Neural progenitor cell (in vitro differentiated cells): Measurements from ENCODE around the gene GJD4. TPM values are rescaled to one million over a fixed set of nuclear protein-coding genes. Genes with fewer than 3 reads are reported as not detected.

Experiments used
- DNase-seq: peaks from one replicate; pipeline ENCODE4 v3.0.0-alpha.2; 2016; ENCODE audit warnings: low spot score
- H2AFZ ChIP-seq: fragments of 200-600 bp; sonication (generic); replicated peaks from 2 replicates; pipeline ENCODE4 v1.6.1; 2016; ENCODE audit warnings: antibody characterized with exemption
- H3F3A ChIP-seq: fragments of 200-600 bp; sonication (generic); 2 replicates; pipeline ENCODE4 v1.6.1; 2016; ENCODE audit warnings: antibody characterized with exemption, low read depth
- H3K27ac ChIP-seq: fragments of 200-600 bp; sonication (generic); 2 replicates; pipeline ENCODE4 v1.5.1; 2016; ENCODE audit warnings: mild to moderate bottlenecking
- H3K27me3 ChIP-seq: fragments of 200-600 bp; sonication (generic); 2 replicates; pipeline ENCODE4 v1.6.1; 2016; ENCODE audit warnings: mild to moderate bottlenecking, moderate library complexity
- H3K36me3 ChIP-seq: fragments of 200-600 bp; sonication (generic); 2 replicates; pipeline ENCODE4 v1.5.1; 2016
- H3K4me1 ChIP-seq: fragments of 200-600 bp; sonication (generic); 2 replicates; pipeline ENCODE4 v1.6.1; 2016; ENCODE audit warnings: mixed run types
- H3K4me2 ChIP-seq: fragments of 200-600 bp; sonication (generic); 2 replicates; pipeline ENCODE4 v1.6.1; 2016
- H3K4me3 ChIP-seq: fragments of 200-600 bp; sonication (generic); 2 replicates; pipeline ENCODE4 v1.5.1; 2016
- H3K79me2 ChIP-seq: fragments of 200-600 bp; sonication (generic); 2 replicates; pipeline ENCODE4 v1.6.1; 2016; ENCODE audit warnings: low read depth
- H3K9ac ChIP-seq: fragments of 200-600 bp; sonication (generic); 2 replicates; pipeline ENCODE4 v1.6.1; 2016
- H3K9me3 ChIP-seq: fragments of 200-600 bp; sonication (generic); 2 replicates; pipeline ENCODE4 v1.5.1; 2016; ENCODE audit warnings: low read depth
- H4K20me1 ChIP-seq: fragments of 200-600 bp; sonication (generic); 2 replicates; pipeline ENCODE4 v1.6.1; 2016; ENCODE audit warnings: low read depth
- H3K27ac Mint-ChIP-seq: 3 replicates; pipeline ENCODE4 v1.8.0; 2021; ENCODE audit warnings: mixed read lengths
- H3K27me3 Mint-ChIP-seq: 2 replicates; pipeline ENCODE4 v1.8.0; 2022; ENCODE audit warnings: low read depth, mild to moderate bottlenecking, inconsistent platforms, moderate library complexity, mixed read lengths; ENCODE audit not compliant: insufficient read depth
- H3K36me3 Mint-ChIP-seq: 3 replicates; pipeline ENCODE4 v1.8.0; 2021; ENCODE audit warnings: mixed read lengths
- H3K4me1 Mint-ChIP-seq: 3 replicates; pipeline ENCODE4 v1.8.0; 2021; ENCODE audit warnings: mixed read lengths
- H3K4me3 Mint-ChIP-seq: 3 replicates; pipeline ENCODE4 v1.8.0; 2021; ENCODE audit warnings: mild to moderate bottlenecking, moderate library complexity, mixed read lengths
- H3K9me3 Mint-ChIP-seq: 3 replicates; pipeline ENCODE4 v1.8.0; 2020; ENCODE audit warnings: mixed read lengths
- EZH2 ChIP-seq: fragments of 200-600 bp; sonication (generic); IDR thresholded peaks from 2 replicates; pipeline ENCODE4 v1.6.1; 2017; ENCODE audit warnings: antibody characterized with exemption, mild to moderate bottlenecking, moderate library complexity
- EZH2phosphoT487 ChIP-seq: fragments of 200-600 bp; sonication (generic); IDR thresholded peaks from 2 replicates; pipeline ENCODE4 v1.6.1; 2017; ENCODE audit warnings: antibody characterized with exemption
- total RNA-seq: library from RNA; depleted of rRNA; stranded (reverse); fragments of >200 nt; gene quantifications from 2 replicates; pipeline ENCODE4 v1.2.3, GENCODE V29; 2015; ENCODE audit warnings: low replicate concordance
- TF ChIP-seq, protein P1 (sequence below): fragments of 200-600 bp; sonication (generic); IDR thresholded peaks from 2 replicates; pipeline ENCODE4 v1.5.1; 2017; ENCODE audit warnings: antibody characterized with exemption, mild to moderate bottlenecking

The GJD4 gene
- total RNA-seq, 1 donor from 2014 or later: not detected

DNA sequence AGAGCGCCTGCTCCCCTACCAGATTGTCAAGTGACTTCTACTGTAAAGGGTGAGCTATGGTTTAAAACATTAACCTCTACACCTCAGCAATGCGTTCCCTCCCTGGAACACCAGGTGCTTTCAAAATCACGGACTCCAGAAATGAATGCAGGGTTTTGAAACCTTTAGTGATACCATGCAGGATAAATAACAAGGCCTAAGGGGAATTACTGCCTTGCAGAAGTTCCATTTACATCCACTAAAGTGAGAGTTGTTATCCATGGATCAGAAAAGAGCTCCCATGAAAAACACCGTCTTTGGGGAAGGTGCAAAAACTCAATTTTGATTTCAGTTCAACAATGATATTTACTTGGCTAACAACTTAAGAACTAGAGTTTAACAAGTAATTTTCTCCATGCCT, 33.0 kb downstream of the GJD4 start:
- TF ChIP-seq, protein P1, sequence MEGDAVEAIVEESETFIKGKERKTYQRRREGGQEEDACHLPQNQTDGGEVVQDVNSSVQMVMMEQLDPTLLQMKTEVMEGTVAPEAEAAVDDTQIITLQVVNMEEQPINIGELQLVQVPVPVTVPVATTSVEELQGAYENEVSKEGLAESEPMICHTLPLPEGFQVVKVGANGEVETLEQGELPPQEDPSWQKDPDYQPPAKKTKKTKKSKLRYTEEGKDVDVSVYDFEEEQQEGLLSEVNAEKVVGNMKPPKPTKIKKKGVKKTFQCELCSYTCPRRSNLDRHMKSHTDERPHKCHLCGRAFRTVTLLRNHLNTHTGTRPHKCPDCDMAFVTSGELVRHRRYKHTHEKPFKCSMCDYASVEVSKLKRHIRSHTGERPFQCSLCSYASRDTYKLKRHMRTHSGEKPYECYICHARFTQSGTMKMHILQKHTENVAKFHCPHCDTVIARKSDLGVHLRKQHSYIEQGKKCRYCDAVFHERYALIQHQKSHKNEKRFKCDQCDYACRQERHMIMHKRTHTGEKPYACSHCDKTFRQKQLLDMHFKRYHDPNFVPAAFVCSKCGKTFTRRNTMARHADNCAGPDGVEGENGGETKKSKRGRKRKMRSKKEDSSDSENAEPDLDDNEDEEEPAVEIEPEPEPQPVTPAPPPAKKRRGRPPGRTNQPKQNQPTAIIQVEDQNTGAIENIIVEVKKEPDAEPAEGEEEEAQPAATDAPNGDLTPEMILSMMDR: no peak
- TF ChIP-seq EZH2phosphoT487 (no peak), EZH2 (no peak)
- H3K4me3 ChIP-seq: peak overlapping the region; percentile 45
- H3K4me1 Mint-ChIP-seq: peaks cover 40% of the 10 kb centered on the region
- H4K20me1 ChIP-seq: peaks cover 42% of the 10 kb centered on the region
- peaks cover 31% of the 10 kb centered on the region for H3K79me2 ChIP-seq
- H3K9me3 Mint-ChIP-seq: no peaks in the 10 kb centered on the region
- H3K36me3 Mint-ChIP-seq: no peaks in the 10 kb centered on the region
- no peaks in the 10 kb centered on the region for H3K9me3 ChIP-seq
- peaks cover 50% of the 10 kb centered on the region for H3F3A ChIP-seq
- H3K27ac Mint-ChIP-seq: no peak overlapping the region
- H2AFZ ChIP-seq: no peak overlapping the region
- peaks cover 42% of the 10 kb centered on the region for H3K4me1 ChIP-seq
- H3K27me3 ChIP-seq: peaks cover 5% of the 10 kb centered on the region
- H3K4me3 Mint-ChIP-seq: peak overlapping the region; percentile 71
- no peak overlapping the region for H3K9ac ChIP-seq
- peak overlapping the region; percentile 69 for H3K27ac ChIP-seq
- peak overlapping the region; percentile 81 for H3K4me2 ChIP-seq
- H3K36me3 ChIP-seq: no peaks in the 10 kb centered on the region
- DNase-seq: no peak
- H3K27me3 Mint-ChIP-seq: peaks cover 13% of the 10 kb centered on the region

DNA sequence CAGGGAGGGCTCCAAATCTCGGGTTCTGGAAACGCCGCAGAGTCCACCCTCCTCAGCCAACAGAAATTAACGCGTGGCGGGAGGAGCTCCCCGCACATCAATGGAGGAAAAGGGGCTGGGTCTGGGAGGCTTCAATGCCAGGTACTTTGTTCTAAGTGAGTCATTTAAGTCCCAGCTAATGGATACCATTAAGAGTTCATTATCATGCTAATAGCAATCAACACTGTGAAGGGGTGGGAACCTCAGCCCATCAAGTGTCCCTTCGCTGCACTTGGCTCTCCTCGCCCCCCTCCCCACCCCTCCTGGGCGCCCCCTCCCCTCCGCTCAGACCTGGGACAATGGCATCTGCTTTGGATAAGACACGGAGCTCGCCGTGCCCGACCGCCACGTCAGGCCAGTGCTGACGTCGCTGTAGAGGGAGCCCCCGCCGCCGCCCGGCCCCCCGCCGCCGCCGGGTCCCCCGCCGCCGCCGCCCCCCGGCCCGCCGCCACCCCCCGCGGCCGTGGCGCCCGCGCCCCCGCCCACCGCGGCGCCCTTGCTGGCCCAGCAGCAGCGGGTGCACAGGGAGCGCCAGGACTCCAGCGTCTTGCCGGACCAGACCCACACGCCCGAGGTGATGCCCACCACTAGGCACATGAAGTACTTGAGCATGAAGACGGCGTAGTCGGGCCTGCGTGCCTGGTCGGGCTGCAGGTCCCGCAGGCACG, 34.0 kb downstream of the GJD4 start:
- H3K9me3 Mint-ChIP-seq: no peaks in the 10 kb centered on the region
- Histone ChIP-seq H3K4me3 (peak overlapping the region; percentile 49), H2AFZ (no peak overlapping the region), H4K20me1 (peaks cover 42% of the 10 kb centered on the region), H3K4me2 (peak overlapping the region; percentile 81), H3K79me2 (peaks cover 31% of the 10 kb centered on the region), H3K27me3 (peaks cover 11% of the 10 kb centered on the region), H3F3A (peaks cover 57% of the 10 kb centered on the region), H3K9me3 (no peaks in the 10 kb centered on the region), H3K9ac (no peak overlapping the region), H3K36me3 (no peaks in the 10 kb centered on the region), H3K27ac (no peak overlapping the region), H3K4me1 (peaks cover 46% of the 10 kb centered on the region)
- no peak overlapping the region for H3K27ac Mint-ChIP-seq
- H3K27me3 Mint-ChIP-seq: peaks cover 18% of the 10 kb centered on the region
- no peaks in the 10 kb centered on the region for H3K36me3 Mint-ChIP-seq
- DNase-seq: peak; percentile 66
- TF ChIP-seq, protein P1: no peak
- no peak for TF ChIP-seq EZH2
- TF ChIP-seq EZH2phosphoT487: no peak
- H3K4me3 Mint-ChIP-seq: peak overlapping the region; percentile 86
- peaks cover 43% of the 10 kb centered on the region for H3K4me1 Mint-ChIP-seq

DNA sequence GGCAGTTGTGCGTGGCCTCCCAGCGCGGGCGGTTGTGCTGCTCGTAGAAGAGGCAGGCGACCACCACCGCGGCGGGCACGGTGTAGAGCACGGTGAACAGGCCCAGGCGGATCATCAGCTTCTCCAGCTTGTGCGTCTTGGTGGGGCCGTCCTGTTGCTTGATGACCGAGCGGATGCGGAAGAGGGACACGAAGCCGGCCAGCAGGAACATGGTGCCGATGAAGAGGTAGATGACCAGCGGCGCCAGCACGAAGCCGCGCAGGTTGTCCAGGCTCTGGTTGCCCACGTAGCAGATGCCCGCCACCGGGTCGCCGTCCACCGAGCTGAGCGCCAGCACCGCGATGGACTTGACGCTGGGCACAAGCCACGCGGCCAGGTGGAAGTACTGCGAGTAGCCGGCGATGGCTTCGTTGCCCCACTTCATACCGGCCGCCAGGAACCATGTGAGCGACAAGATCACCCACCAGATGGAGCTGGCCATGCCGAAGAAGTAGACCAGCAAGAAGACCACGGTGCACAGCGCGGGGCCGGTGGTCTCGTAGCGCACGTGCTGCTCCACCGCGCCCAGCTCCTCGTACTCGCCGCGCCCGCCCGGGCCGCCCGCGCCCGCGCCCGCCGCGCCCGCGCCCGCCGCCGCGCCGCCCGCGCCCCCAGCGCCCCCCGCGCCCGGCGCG, 34.7 kb downstream of the GJD4 start:
- peaks cover 20% of the 10 kb centered on the region for H3K27me3 Mint-ChIP-seq

More for the DNA sequence above, 34.7 kb downstream of the GJD4 start:
- Mint-ChIP-seq H3K36me3 (no peaks in the 10 kb centered on the region), H3K9me3 (no peaks in the 10 kb centered on the region), H3K27ac (no peak overlapping the region), H3K4me1 (peaks cover 50% of the 10 kb centered on the region), H3K4me3 (peak overlapping the region; percentile 86)
- DNase-seq: peak; percentile 68
- Histone ChIP-seq H3K4me1 (peaks cover 53% of the 10 kb centered on the region), H3K79me2 (peaks cover 31% of the 10 kb centered on the region), H2AFZ (no peak overlapping the region), H3K4me2 (peak overlapping the region; percentile 81), H3K9ac (no peak overlapping the region), H3F3A (peaks cover 64% of the 10 kb centered on the region), H3K4me3 (peak overlapping the region; percentile 50), H4K20me1 (peaks cover 42% of the 10 kb centered on the region), H3K27me3 (peaks cover 14% of the 10 kb centered on the region), H3K36me3 (no peaks in the 10 kb centered on the region), H3K27ac (no peak overlapping the region), H3K9me3 (no peaks in the 10 kb centered on the region)
- TF ChIP-seq EZH2phosphoT487 (no peak), EZH2 (no peak)
- TF ChIP-seq, protein P1: peak; percentile 21
